ENCODE results near the gene DACH1.

DACH1 gene

DNA sequence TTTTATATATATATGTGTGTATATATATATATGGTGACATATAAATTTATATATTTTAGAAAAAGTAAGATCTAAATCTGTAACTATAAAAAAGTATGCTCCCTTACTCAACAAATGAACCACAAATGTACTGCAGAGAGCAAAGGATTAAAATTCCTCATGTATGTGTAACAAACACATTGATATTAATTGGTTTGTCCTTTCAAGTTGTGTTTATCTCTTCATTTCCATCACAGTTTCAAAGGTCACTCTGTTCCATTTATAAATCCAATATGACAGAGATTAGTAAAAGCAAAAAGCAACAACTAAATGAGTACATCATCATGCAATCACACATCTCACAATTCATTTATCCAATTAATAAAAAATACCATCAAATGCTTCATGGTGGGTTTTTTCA, 247.9 kb downstream of the DACH1 start:
- no peak for DNase-seq

GRCh38 chr13:71618159-71618558, 248.8 kb downstream of the DACH1 start:
- DNase-seq = peak in 1 of 3 donors; percentile 26

DNA sequence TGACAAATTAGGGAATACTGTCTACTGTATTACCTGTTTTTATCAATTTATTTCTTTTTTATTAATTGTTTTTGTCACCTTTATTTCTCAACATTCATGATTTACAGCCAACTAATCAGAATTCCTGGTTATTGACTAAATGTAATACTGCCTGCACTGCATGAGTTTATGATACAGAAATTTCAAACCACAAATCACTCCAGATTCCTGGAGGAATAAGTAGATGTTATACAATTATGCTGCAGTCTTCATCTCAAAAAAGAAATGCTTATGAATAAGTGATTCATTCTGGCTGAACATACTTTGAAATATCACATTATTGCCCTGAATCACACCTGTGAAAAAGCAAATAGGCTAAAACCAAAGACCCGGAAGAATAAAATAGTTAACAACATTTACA, 249.7 kb downstream of the DACH1 start:
- DNase-seq = no peak

GRCh38 chr13:71613066-71613745, 253.8 kb downstream of the DACH1 start:
- DNase-seq = peak; percentile 22 to 40 (median 27)

GRCh38 chr13:71611292-71611691, 255.7 kb downstream of the DACH1 start:
- no peak for DNase-seq

DNA sequence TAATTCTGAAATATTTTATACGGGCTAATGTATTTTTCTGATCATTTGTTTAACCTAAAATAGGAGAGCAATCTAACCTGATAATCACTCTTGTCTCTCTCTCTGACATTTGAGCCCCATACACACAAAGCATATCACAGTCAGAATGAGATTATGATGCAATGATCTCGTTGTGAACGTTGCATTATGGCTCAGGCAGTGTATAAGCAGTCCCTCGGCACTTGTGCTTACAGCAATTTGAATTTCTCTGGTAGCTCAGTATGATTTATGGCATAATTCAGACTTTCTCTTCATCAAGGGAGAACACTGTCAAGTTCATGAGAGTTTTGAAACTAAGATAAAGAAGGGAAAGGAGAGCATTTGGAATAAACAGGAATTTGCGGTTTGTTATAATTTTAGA, 256.1 kb downstream of the DACH1 start:
- peak in 2 of 3 donors; percentile 11 to 29 for DNase-seq

GRCh38 chr13:71609271-71609670, 257.7 kb downstream of the DACH1 start:
- no peak for DNase-seq

- DNase-seq = no peak
These were observed 259.4 kb downstream of the DACH1 start for GRCh38 chr13:71607575-71607974.

DNA sequence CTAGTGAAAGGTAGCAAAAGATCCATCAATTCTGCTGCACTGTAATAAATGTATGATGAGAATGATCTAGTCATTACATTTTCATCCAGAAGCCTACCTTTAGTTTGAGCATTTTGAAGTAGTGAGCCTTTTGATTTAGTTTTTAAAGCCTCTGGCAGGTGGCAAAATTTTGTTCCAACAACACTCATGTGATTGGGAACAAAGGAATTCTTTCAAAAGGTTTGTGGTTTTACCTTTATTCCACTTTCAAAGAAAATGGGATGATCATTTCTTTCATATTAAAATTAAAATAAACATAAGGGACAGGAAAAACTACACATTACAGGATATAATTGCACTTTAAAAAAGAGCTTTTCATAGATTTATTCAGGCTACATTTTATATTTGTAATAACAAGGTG, 260.2 kb downstream of the DACH1 start:
- no peak for DNase-seq

DNA sequence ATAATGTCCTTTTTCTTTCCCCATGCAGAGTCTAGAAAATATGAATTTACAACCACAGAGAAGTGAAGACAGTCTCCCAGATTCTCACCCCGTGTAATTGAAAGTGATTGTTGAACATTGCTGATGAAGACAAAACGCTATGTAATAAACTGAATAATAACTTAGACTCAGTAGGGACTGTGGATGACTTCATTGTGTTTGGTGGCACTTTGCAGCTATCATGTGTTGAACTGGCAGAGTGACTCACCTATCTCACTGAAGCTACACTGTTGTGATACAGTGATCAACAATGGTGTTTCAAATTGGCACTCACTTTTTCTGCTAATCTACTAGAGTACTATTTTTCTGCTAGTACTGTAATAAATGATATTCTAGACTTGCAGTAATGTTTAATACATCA, 261.3 kb downstream of the DACH1 start:
- DNase-seq = peak; percentile 22 to 44 (median 30)

DNA sequence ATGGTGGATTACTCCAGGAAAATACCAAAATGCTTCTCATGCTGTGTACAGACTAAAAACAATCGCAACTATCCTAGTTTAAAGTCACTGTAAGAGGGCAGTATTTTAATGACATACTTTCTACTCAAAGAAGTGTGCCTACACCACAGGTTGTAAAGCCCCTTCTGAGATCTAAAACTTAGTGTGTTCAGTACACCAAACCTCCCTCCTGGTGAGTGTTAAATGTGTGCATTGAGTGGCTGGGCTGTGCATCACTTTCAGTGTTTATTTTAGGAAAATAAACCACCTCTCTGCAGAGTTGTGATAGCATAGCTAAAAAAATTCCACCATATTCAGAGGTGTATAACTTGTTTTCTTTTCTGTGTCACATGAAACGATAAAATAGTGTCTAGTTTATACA, 263.7 kb downstream of the DACH1 start:
- no peak for DNase-seq

DNA sequence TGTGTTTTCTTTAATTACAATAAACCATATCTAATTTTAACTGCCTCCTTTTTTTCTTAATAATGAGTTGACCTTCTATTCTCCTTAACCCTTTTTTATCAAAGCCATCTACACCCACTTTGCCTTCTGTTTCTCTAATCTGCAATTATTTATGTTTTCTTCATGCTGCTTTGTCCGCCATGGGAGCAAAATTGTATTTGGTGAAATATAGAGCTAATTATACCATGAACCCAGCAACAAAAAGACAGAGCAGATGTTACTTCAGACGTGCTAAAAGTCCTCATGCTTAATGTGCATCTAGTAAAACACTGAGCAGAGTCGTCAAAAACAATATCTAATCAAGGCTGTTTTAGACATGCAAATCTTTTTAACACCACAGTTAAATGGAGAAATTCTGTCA, 264.7 kb downstream of the DACH1 start:
- no peak for DNase-seq

- DNase-seq = peak in 1 of 3 donors; percentile 41
These were observed 269.9 kb downstream of the DACH1 start for GRCh38 chr13:71597150-71597549.

GRCh38 chr13:71596116-71596515, 270.9 kb downstream of the DACH1 start:
- peak in 1 of 3 donors; percentile 19 for DNase-seq

DNA sequence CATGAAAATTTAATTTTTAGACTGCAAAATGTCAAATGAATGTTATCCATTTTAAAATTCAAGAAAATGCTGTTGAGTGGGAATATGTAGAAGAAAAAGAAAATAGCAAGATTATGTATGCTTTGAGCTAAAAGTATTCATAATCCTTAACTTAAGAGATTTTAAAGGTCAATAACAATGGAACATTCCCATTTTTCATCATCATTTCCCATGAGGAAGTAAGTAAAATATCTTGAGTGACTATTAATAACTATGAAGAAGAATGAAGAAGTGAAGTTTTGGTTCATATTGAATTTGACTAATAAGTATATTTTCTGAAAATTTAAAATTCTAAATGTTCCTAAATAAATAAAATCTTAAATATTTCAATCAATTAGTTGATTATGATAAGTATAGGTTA, 273.4 kb downstream of the DACH1 start:
- peak; percentile 12 to 80 (median 77) for DNase-seq

DNA sequence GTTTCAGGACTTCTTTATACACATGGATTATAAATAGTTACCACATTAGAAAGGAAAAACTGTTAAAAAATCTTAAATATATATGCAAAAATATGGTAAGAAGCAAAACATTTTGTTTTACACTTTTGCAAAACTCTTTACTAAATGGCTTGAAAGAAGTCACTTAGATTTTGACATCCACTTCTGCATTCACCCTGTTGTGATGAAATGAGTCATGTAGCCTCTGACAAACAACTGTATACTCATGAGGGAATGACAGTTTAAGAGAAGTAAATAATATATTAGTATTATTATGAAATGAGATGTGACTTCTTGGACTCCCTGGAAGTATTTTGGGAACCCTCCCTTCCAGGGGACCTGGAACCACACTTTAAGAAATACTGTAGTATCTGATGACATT, 275.6 kb downstream of the DACH1 start:
- DNase-seq = peak; percentile 59 to 84 (median 82)

DNA sequence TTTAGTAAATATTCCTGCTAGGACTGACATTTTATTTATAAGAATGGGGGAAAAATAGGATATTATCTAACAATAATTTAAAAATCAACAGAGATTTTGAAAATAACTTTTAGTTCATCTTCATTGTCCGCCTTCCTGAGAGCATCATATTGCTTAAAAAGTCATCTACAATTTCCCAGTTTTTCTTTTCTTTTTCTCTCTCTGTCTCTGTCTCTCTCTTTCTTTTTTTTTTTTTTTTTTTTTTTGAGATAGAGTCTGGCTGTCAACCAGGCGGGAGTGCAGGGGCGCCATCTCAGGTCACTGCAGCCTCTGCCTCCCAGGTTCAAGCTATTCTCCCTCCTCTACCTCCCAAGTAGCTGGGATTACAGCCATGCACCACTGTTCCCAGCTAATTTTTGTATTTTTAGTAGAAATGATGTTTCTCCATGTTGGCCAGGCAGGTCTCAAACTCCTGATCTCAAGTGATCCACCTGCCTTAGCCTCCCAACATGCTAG, 276.3 kb downstream of the DACH1 start:
- DNase-seq = no peak

- DNase-seq = no peak
These were observed 278.0 kb downstream of the DACH1 start for GRCh38 chr13:71589032-71589431.

DNA sequence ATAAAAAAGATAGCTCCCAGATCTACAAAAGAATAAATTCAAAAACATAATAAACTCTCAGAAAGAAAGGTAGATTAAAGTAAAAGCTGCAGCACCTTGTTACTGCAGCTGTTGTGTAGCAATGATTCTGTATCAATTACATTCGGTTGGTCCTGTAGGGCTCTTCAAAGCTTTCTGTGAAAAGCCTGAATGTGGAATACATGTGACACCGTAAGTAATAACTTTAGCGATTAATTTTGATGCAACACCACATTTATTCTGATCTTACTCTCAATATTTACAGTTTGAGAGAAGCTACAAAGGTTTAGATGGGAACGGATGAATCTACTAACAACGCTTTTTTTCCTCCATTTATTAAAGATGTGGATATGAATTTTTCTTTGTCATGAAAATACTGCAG, 279.2 kb downstream of the DACH1 start:
- DNase-seq = no peak

DNA sequence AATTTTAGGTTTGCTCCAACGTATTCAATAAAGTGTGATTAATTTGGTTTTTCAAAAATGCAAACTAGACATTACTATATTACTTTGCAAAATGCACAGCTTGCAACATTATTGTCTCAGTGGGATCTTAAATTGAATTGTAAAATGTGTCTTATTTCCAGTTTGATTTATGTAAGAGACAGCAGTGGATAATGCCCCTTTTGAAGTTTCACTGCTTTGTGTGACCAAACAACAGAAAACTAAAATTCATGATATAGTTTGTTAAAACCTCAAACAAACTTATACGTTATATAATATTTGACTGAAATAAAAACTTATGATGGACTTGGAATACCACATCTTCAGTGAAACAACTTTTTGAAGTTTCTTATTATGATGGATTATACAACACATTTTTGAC, 279.8 kb downstream of the DACH1 start:
- no peak for DNase-seq

- DNase-seq = no peak
These were observed 283.4 kb downstream of the DACH1 start for GRCh38 chr13:71583581-71583980.

DNA sequence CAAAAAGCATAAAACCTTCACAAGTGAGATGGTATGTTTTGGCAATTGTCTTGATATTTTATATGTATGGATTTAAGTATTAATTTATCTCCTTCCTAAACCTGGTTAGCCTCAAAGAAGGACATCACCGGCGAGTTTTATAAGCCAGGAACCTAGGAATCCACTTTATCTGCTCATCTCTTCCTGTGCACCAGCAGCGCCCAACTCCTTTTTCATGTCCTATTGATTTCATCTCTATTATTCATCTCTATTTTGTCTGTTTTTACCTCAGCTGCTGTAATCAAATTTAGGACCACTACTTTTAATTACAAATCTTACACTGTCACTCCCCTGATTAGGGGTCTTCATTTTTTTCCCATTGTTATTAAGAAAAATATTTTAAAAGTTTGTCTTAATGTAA, 286.4 kb downstream of the DACH1 start:
- DNase-seq = no peak

DNA sequence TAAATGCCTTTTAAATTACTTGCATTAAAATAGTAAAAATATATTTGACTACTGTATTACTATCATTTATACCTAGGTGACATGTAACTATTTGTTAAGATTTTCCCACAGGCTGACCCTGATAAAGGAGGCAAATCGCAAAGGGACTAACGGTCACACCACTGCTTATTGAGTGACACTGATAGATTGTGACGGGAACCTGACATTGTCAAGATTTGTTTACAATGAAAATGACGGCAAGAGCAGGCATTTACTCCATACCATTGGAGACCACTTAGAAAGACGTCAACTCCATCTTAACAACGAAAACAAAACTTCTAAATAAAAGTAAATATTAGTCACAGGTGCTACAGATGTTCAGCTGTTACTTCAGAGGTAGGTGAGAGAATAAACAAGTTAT, 289.0 kb downstream of the DACH1 start:
- DNase-seq = no peak

DNA sequence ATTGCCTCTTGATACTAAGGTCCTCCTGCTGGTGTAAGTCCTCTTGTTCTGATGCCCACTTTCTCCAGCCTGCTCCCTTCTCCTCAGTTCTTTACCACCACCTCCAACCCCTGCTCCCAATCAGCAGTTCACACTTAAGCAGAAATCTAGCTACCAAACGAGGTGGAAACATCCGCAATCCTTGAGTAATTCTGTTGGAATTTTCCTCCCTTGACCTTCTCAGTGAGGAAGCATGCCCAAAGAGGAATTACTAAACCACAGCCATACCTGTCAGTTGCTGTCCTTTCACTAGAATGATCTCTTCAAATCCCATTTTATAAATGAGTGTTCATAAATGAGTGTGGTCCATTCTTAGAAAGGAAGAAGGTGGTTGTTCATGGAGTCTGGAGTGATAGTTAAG, 289.9 kb downstream of the DACH1 start:
- DNase-seq = no peak

- DNase-seq = no peak
These were observed 290.4 kb downstream of the DACH1 start for GRCh38 chr13:71576571-71576970.

Measured in suppressor macrophage treated with lipopolysaccharide for 1 hour (primary cell).